HUES64 (cell line): ENCODE results near the gene MRPL44.

Source experiments
- H3K27ac ChIP-seq: 2 replicates; pipeline ENCODE4 v1.7.0; 2013; ENCODE audit warnings: low read depth, low read length, inconsistent platforms
- H3K27me3 ChIP-seq: 2 replicates; pipeline ENCODE4 v1.6.1; 2013; ENCODE audit warnings: mild to moderate bottlenecking, low read length; ENCODE audit not compliant: insufficient read depth
- H3K36me3 ChIP-seq: 2 replicates; pipeline ENCODE4 v1.6.1; 2013; ENCODE audit warnings: mild to moderate bottlenecking, low read length; ENCODE audit not compliant: insufficient read depth
- H3K4me1 ChIP-seq: 2 replicates; pipeline ENCODE4 v1.6.1; 2013; ENCODE audit warnings: mild to moderate bottlenecking, low read length, moderate library complexity; ENCODE audit not compliant: insufficient read depth
- H3K4me3 ChIP-seq: 2 replicates; pipeline ENCODE4 v1.5.1; 2013; ENCODE audit warnings: mild to moderate bottlenecking, low read length, moderate library complexity
- H3K9ac ChIP-seq: 2 replicates; pipeline ENCODE4 v1.6.1; 2013; ENCODE audit warnings: mild to moderate bottlenecking, low read depth, low read length
- H3K9me3 ChIP-seq: 2 replicates; pipeline ENCODE4 v1.6.1; 2013; ENCODE audit warnings: low read depth, low read length; ENCODE audit not compliant: insufficient read depth
- WGBS: fragments of 150-250, 120-280 bp; methylation state at CpG from one replicate; pipeline ENCODE4 v1.1.7; 2013; ENCODE audit warnings: missing lambda C conversion rate; 5-methylcytosine and 5-hydroxymethylcytosine counted together

The MRPL44 gene

GRCh38 chr2:223923976-223924375, 33.3 kb upstream of the MRPL44 start:
- Histone ChIP-seq H3K4me3 (no peak overlapping the region), H3K27ac (no peak overlapping the region), H3K27me3 (no peaks in the 10 kb centered on the region), H3K9ac (no peak overlapping the region), H3K4me1 (no peaks in the 10 kb centered on the region), H3K9me3 (peaks cover 5% of the 10 kb centered on the region; the same call in 1 of the 2 replicates), H3K36me3 (peaks cover 13% of the 10 kb centered on the region; the same call in 1 of the 2 replicates)
- WGBS, result 91% methylated on average over 1 of the region's 2 CpGs

GRCh38 chr2:223925106-223925505, 32.2 kb upstream of the MRPL44 start:
- whole genome bisulfite sequencing, result 94% methylated on average over 3 of the region's 3 CpGs
- H3K9me3 ChIP-seq, result peaks cover 5% of the 10 kb centered on the region; the same call in 1 of the 2 replicates
- no peaks in the 10 kb centered on the region for H3K27me3 ChIP-seq
- no peak overlapping the region for H3K4me3 ChIP-seq
- no peak overlapping the region for H3K9ac ChIP-seq
- no peak overlapping the region for H3K27ac ChIP-seq
- peaks cover 5% of the 10 kb centered on the region; the same call in 1 of the 2 replicates for H3K4me1 ChIP-seq
- H3K36me3 ChIP-seq, result peaks cover 13% of the 10 kb centered on the region; the same call in 1 of the 2 replicates

- Histone ChIP-seq H3K27ac (no peak overlapping the region), H3K4me3 (no peak overlapping the region)
- WGBS, result 95% methylated on average over 7 of the region's 7 CpGs
Observed at GRCh38 chr2:223928113-223929006, 28.9 kb upstream of the MRPL44 start.

GRCh38 chr2:223929571-223930102, 27.6 kb upstream of the MRPL44 start:
- WGBS, result 94% methylated on average over 4 of the region's 4 CpGs
- Histone ChIP-seq H3K9me3 (peaks cover 5% of the 10 kb centered on the region; the same call in 1 of the 2 replicates), H3K9ac (no peak overlapping the region), H3K36me3 (peaks cover 13% of the 10 kb centered on the region; the same call in 1 of the 2 replicates), H3K27ac (no peak overlapping the region), H3K27me3 (no peaks in the 10 kb centered on the region), H3K4me3 (no peak overlapping the region), H3K4me1 (peaks cover 21% of the 10 kb centered on the region)

More at GRCh38 chr2:223928113-223929006, 28.9 kb upstream of the MRPL44 start:
- Histone ChIP-seq H3K9ac (no peak overlapping the region), H3K4me1 (peaks cover 17% of the 10 kb centered on the region), H3K36me3 (peaks cover 13% of the 10 kb centered on the region; the same call in 1 of the 2 replicates), H3K9me3 (peaks cover 5% of the 10 kb centered on the region; the same call in 1 of the 2 replicates), H3K27me3 (no peaks in the 10 kb centered on the region)

GRCh38 chr2:223930103-223930976, 26.9 kb upstream of the MRPL44 start:
- peaks cover 28% of the 10 kb centered on the region for H3K4me1 ChIP-seq
- H3K4me3 ChIP-seq, result no peak overlapping the region

GRCh38 chr2:223932816-223933800, 24.2 kb upstream of the MRPL44 start:
- Histone ChIP-seq H3K9me3 (no peaks in the 10 kb centered on the region), H3K4me3 (no peak overlapping the region), H3K4me1 (peaks cover 55% of the 10 kb centered on the region), H3K9ac (no peak overlapping the region), H3K36me3 (no peaks in the 10 kb centered on the region; the same call in 1 of the 2 replicates), H3K27me3 (no peaks in the 10 kb centered on the region), H3K27ac (no peak overlapping the region)
- whole genome bisulfite sequencing, result 89% methylated on average over 6 of the region's 6 CpGs

More at GRCh38 chr2:223930103-223930976, 26.9 kb upstream of the MRPL44 start:
- no peak overlapping the region for H3K9ac ChIP-seq
- H3K9me3 ChIP-seq, result peaks cover 5% of the 10 kb centered on the region; the same call in 1 of the 2 replicates
- 87% methylated on average over 20 of the region's 23 CpGs for WGBS
- peaks cover 13% of the 10 kb centered on the region; the same call in 1 of the 2 replicates for H3K36me3 ChIP-seq
- no peak overlapping the region for H3K27ac ChIP-seq
- H3K27me3 ChIP-seq, result no peaks in the 10 kb centered on the region

GRCh38 chr2:223934870-223935269, 22.4 kb upstream of the MRPL44 start:
- H3K4me1 ChIP-seq, result peaks cover 59% of the 10 kb centered on the region
- no peak overlapping the region for H3K9ac ChIP-seq
- no peaks in the 10 kb centered on the region for H3K36me3 ChIP-seq
- no peak overlapping the region for H3K4me3 ChIP-seq
- no peaks in the 10 kb centered on the region for H3K9me3 ChIP-seq
- no peaks in the 10 kb centered on the region for H3K27me3 ChIP-seq
- WGBS, result 57% methylated on average over 6 of the region's 6 CpGs
- H3K27ac ChIP-seq, result no peak overlapping the region

GRCh38 chr2:223935459-223936125, 21.7 kb upstream of the MRPL44 start:
- H3K9ac ChIP-seq, result no peak overlapping the region
- no peak overlapping the region for H3K27ac ChIP-seq
- H3K27me3 ChIP-seq, result no peaks in the 10 kb centered on the region
- peaks cover 53% of the 10 kb centered on the region for H3K4me1 ChIP-seq
- H3K36me3 ChIP-seq, result no peaks in the 10 kb centered on the region
- H3K9me3 ChIP-seq, result no peaks in the 10 kb centered on the region
- H3K4me3 ChIP-seq, result no peak overlapping the region

- Histone ChIP-seq H3K4me1 (peaks cover 45% of the 10 kb centered on the region), H3K4me3 (no peak overlapping the region), H3K27me3 (no peaks in the 10 kb centered on the region), H3K9ac (no peak overlapping the region), H3K36me3 (no peaks in the 10 kb centered on the region), H3K9me3 (no peaks in the 10 kb centered on the region), H3K27ac (peak overlapping the region; percentile 76)
- 93% methylated on average over 3 of the region's 5 CpGs for WGBS
Observed at GRCh38 chr2:223936862-223937326, 20.4 kb upstream of the MRPL44 start.
